HEK293 (cell line): Measurements from ENCODE around the gene SCYL1.
A peak's percentile ranks its signal among the peaks of the same experiment; 100 is the strongest.

Experiments used
- CTCF ChIA-PET: fragments of 350-600 bp; formaldehyde crosslinking; extraction: SDS; loops from one replicate; lab custom pipeline; 2021; ENCODE audit warnings: antibody characterized with exemption; lab: Yijun Ruan, JAX
- POLR2A ChIA-PET: fragments of 300-600 bp; formaldehyde crosslinking; extraction: SDS; loops from one replicate; lab custom pipeline; 2020; ENCODE audit warnings: antibody characterized with exemption, inconsistent platforms; lab: Yijun Ruan, JAX
- H3K27ac ChIP-seq: fragments of 200-500 bp; sonication (Bioruptor generic); 2 replicates; pipeline ENCODE4 v1.5.1; 2014; ENCODE audit warnings: low read depth, low read length, control low read depth, inconsistent platforms; ENCODE audit errors: extremely low read depth
- H3K36me3 ChIP-seq, 2 experiments: fragments of 200-500 bp in 1 of 2; sonication (Bioruptor generic) in 1 of 2; 1 replicate in 1 of 2; 2 replicates in 1 of 2; pipeline ENCODE4 v1.5.1; 2014 to 2017; ENCODE audit warnings: inconsistent platforms in 2 of 2, low read length in 2 of 2; ENCODE audit not compliant: control insufficient read depth in 2 of 2, insufficient read depth in 1 of 2
- H3K4me1 ChIP-seq: fragments of 200-500 bp; sonication (Bioruptor generic); 2 replicates; pipeline ENCODE4 v1.5.1; 2014; ENCODE audit warnings: mild to moderate bottlenecking, low read length, inconsistent platforms; ENCODE audit not compliant: control insufficient read depth, insufficient read depth
- H3K4me3 ChIP-seq: 2 replicates; pipeline ENCODE4 v1.5.1; 2011; ENCODE audit warnings: low read depth, mild to moderate bottlenecking, control low read depth, low read length, moderate library complexity
- H3K9me3 ChIP-seq: fragments of 200-500 bp; sonication (Bioruptor generic); 2 replicates; pipeline ENCODE4 v1.5.1; 2014; ENCODE audit warnings: low read depth, low read length, inconsistent platforms; ENCODE audit not compliant: control insufficient read depth, insufficient read depth
- PRDM1 ChIP-seq: fragments of 450-650 bp; formaldehyde crosslinking; IDR thresholded peaks from 2 replicates; pipeline ENCODE4; 2016; ENCODE audit warnings: missing biosample characterization, missing genetic modification characterization
- SALL2 ChIP-seq: fragments of 450-650 bp; formaldehyde crosslinking; IDR thresholded peaks from 2 replicates; pipeline ENCODE4 v1.5.0; 2017; ENCODE audit warnings: missing biosample characterization, mild to moderate bottlenecking, missing genetic modification characterization, borderline replicate concordance
- TCF7L2 ChIP-seq: IDR thresholded peaks from 2 replicates; pipeline ENCODE4 v1.6.1; 2011; ENCODE audit warnings: low read depth, mild to moderate bottlenecking, inconsistent platforms, low read length, moderate library complexity, borderline replicate concordance
- TRIM28 ChIP-seq: IDR thresholded peaks from 2 replicates; pipeline ENCODE4 v1.6.1; 2011; ENCODE audit warnings: low read length, control low read depth, borderline replicate concordance
- YY1 ChIP-seq: fragments of 450-650 bp; formaldehyde crosslinking; IDR thresholded peaks from 2 replicates; pipeline ENCODE4 v1.5.1; 2018; ENCODE audit warnings: missing biosample characterization, missing genetic modification characterization
- ZBTB21 ChIP-seq: fragments of 450-650 bp; formaldehyde crosslinking; IDR thresholded peaks from 2 replicates; pipeline ENCODE4 v1.5.1; 2017; ENCODE audit warnings: missing biosample characterization, missing genetic modification characterization
- ZNF132 ChIP-seq: fragments of 450-650 bp; formaldehyde crosslinking; IDR thresholded peaks from 2 replicates; pipeline ENCODE4 v1.5.1; 2017; ENCODE audit warnings: missing biosample characterization, missing genetic modification characterization, borderline replicate concordance
- ZNF19 ChIP-seq: fragments of 450-650 bp; formaldehyde crosslinking; IDR thresholded peaks from 2 replicates; pipeline ENCODE4; 2016; ENCODE audit warnings: missing biosample characterization, missing genetic modification characterization, low read depth
- ZNF433 ChIP-seq: fragments of 450-650 bp; formaldehyde crosslinking; IDR thresholded peaks from 2 replicates; pipeline ENCODE4 v1.5.1; 2016; ENCODE audit warnings: missing biosample characterization, missing genetic modification characterization, low read depth
- ZNF48 ChIP-seq: fragments of 450-650 bp; formaldehyde crosslinking; IDR thresholded peaks from 2 replicates; pipeline ENCODE4 v1.5.1; 2016; ENCODE audit warnings: missing biosample characterization, missing genetic modification characterization
- ZSCAN30 ChIP-seq: fragments of 450-650 bp; IDR thresholded peaks from 2 replicates; pipeline ENCODE4 v1.5.1; 2018; ENCODE audit warnings: missing biosample characterization, mild to moderate bottlenecking, missing genetic modification characterization, moderate library complexity
- TF ChIP-seq, protein P1 (sequence below): fragments of 450-650 bp; formaldehyde crosslinking; IDR thresholded peaks from 2 replicates; pipeline ENCODE4 v1.5.1; 2016; ENCODE audit warnings: missing biosample characterization, missing genetic modification characterization
- TF ChIP-seq, protein P2 (sequence below): fragments of 450-650 bp; formaldehyde crosslinking; IDR thresholded peaks from 2 replicates; pipeline ENCODE4 v1.5.1; 2017; ENCODE audit warnings: missing biosample characterization, missing genetic modification characterization
- TF ChIP-seq, protein P3 (sequence below): fragments of 450-650 bp; formaldehyde crosslinking; IDR thresholded peaks from 2 replicates; pipeline ENCODE4 v1.5.1; 2017; ENCODE audit warnings: missing biosample characterization, missing genetic modification characterization
- TF ChIP-seq, protein P4 (sequence below): fragments of 450-650 bp; formaldehyde crosslinking; IDR thresholded peaks from 2 replicates; pipeline ENCODE4 v1.5.1; 2016; ENCODE audit warnings: missing biosample characterization, missing genetic modification characterization
- TF ChIP-seq, protein P5 (sequence below): IDR thresholded peaks from 2 replicates; pipeline ENCODE4 v1.6.1; 2011; ENCODE audit warnings: mild to moderate bottlenecking, low read depth, low read length, borderline replicate concordance

Gene SCYL1

DNA sequence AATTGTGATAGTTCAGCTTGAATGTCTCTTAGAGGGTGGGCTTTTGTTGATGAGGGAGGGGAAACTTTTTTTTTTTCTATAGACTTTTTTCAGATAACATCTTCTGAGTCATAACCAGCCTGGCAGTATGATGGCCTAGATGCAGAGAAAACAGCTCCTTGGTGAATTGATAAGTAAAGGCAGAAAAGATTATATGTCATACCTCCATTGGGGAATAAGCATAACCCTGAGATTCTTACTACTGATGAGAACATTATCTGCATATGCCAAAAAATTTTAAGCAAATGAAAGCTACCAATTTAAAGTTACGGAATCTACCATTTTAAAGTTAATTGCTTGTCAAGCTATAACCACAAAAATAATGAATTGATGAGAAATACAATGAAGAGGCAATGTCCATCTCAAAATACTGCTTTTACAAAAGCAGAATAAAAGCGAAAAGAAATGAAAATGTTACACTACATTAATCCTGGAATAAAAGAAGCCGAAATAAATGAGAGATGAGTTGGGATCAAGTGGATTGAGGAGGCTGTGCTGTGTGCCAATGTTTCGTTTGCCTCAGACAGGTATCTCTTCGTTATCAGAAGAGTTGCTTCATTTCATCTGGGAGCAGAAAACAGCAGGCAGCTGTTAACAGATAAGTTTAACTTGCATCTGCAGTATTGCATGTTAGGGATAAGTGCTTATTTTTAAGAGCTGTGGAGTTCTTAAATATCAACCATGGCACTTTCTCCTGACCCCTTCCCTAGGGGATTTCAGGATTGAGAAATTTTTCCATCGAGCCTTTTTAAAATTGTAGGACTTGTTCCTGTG, 22.1 kb upstream of the SCYL1 start (continued):
- TF ChIP-seq, protein P1, sequence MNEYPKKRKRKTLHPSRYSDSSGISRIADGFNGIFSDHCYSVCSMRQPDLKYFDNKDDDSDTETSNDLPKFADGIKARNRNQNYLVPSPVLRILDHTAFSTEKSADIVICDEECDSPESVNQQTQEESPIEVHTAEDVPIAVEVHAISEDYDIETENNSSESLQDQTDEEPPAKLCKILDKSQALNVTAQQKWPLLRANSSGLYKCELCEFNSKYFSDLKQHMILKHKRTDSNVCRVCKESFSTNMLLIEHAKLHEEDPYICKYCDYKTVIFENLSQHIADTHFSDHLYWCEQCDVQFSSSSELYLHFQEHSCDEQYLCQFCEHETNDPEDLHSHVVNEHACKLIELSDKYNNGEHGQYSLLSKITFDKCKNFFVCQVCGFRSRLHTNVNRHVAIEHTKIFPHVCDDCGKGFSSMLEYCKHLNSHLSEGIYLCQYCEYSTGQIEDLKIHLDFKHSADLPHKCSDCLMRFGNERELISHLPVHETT (tag by site-specific recombination) = no peak
- TF ChIP-seq ZNF433 (tag by site-specific recombination) (no peak), ZNF132 (tag by site-specific recombination) (no peak), TRIM28 (no peak), SALL2 (tag by site-specific recombination) (no peak), ZNF48 (tag by site-specific recombination) (no peak), YY1 (tag by site-specific recombination) (no peak), TCF7L2 (no peak), PRDM1 (0 out of 2 replicates have a peak, but pooled peaks have one; percentile 7)
- TF ChIP-seq, protein P2, sequence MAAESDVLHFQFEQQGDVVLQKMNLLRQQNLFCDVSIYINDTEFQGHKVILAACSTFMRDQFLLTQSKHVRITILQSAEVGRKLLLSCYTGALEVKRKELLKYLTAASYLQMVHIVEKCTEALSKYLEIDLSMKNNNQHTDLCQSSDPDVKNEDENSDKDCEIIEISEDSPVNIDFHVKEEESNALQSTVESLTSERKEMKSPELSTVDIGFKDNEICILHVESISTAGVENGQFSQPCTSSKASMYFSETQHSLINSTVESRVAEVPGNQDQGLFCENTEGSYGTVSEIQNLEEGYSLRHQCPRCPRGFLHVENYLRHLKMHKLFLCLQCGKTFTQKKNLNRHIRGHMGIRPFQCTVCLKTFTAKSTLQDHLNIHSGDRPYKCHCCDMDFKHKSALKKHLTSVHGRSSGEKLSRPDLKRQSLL (tag by site-specific recombination) = no peak
- TF ChIP-seq, protein P3, sequence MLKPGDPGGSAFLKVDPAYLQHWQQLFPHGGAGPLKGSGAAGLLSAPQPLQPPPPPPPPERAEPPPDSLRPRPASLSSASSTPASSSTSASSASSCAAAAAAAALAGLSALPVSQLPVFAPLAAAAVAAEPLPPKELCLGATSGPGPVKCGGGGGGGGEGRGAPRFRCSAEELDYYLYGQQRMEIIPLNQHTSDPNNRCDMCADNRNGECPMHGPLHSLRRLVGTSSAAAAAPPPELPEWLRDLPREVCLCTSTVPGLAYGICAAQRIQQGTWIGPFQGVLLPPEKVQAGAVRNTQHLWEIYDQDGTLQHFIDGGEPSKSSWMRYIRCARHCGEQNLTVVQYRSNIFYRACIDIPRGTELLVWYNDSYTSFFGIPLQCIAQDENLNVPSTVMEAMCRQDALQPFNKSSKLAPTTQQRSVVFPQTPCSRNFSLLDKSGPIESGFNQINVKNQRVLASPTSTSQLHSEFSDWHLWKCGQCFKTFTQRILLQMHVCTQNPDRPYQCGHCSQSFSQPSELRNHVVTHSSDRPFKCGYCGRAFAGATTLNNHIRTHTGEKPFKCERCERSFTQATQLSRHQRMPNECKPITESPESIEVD (tag by site-specific recombination) = peak; percentile 89
- TF ChIP-seq, protein P4, sequence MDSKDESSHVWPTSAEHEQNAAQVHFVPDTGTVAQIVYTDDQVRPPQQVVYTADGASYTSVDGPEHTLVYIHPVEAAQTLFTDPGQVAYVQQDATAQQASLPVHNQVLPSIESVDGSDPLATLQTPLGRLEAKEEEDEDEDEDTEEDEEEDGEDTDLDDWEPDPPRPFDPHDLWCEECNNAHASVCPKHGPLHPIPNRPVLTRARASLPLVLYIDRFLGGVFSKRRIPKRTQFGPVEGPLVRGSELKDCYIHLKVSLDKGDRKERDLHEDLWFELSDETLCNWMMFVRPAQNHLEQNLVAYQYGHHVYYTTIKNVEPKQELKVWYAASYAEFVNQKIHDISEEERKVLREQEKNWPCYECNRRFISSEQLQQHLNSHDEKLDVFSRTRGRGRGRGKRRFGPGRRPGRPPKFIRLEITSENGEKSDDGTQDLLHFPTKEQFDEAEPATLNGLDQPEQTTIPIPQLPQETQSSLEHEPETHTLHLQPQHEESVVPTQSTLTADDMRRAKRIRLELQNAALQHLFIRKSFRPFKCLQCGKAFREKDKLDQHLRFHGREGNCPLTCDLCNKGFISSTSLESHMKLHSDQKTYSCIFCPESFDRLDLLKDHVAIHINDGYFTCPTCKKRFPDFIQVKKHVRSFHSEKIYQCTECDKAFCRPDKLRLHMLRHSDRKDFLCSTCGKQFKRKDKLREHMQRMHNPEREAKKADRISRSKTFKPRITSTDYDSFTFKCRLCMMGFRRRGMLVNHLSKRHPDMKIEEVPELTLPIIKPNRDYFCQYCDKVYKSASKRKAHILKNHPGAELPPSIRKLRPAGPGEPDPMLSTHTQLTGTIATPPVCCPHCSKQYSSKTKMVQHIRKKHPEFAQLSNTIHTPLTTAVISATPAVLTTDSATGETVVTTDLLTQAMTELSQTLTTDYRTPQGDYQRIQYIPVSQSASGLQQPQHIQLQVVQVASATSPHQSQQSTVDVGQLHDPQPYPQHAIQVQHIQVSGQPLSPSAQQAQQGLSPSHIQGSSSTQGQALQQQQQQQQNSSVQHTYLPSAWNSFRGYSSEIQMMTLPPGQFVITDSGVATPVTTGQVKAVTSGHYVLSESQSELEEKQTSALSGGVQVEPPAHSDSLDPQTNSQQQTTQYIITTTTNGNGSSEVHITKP = 0 out of 2 replicates have a peak, but pooled peaks have one; percentile 24

DNA sequence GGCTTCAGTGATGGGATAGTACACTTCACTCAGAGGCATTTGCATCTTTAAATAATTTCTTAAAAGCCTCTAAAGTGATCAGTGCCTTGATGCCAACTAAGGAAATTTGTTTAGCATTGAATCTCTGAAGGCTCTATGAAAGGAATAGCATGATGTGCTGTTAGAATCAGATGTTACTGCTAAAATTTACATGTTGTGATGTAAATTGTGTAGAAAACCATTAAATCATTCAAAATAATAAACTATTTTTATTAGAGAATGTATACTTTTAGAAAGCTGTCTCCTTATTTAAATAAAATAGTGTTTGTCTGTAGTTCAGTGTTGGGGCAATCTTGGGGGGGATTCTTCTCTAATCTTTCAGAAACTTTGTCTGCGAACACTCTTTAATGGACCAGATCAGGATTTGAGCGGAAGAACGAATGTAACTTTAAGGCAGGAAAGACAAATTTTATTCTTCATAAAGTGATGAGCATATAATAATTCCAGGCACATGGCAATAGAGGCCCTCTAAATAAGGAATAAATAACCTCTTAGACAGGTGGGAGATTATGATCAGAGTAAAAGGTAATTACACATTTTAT, 21.4 kb upstream of the SCYL1 start:
- H3K27ac ChIP-seq = no peak overlapping the region
- peak overlapping the region; percentile 98 for H3K4me3 ChIP-seq
- H3K36me3 ChIP-seq = peaks cover 0 to 70% of the 10 kb centered on the region in 2 experiments; a peak in 2 of 3 replicates
- no peak for TF ChIP-seq ZBTB21 (tag by site-specific recombination)
- TF ChIP-seq, protein P5, sequence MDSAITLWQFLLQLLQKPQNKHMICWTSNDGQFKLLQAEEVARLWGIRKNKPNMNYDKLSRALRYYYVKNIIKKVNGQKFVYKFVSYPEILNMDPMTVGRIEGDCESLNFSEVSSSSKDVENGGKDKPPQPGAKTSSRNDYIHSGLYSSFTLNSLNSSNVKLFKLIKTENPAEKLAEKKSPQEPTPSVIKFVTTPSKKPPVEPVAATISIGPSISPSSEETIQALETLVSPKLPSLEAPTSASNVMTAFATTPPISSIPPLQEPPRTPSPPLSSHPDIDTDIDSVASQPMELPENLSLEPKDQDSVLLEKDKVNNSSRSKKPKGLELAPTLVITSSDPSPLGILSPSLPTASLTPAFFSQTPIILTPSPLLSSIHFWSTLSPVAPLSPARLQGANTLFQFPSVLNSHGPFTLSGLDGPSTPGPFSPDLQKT = no peak
- no peak for TF ChIP-seq ZNF19
- no peak for TF ChIP-seq ZSCAN30
- POLR2A ChIA-PET = interaction anchor here (0.5 to 28.2 kb wide), 8 partner anchors 8 to 122 kb away, joined by 3 to 1129 read pairs (median 22); partner anchors contain the start of genes NEAT1 and ZNRD2
- CTCF ChIA-PET = interaction anchor here (0.7 to 2.4 kb wide), 4 partner anchors 26 to 188 kb away, joined by 3 to 10 read pairs (median 4); no protein-coding TSS in a partner anchor
- no peaks in the 10 kb centered on the region for H3K4me1 ChIP-seq
- no peaks in the 10 kb centered on the region for H3K9me3 ChIP-seq
